ENCODE results near the gene TSPAN13. TPM values are rescaled to one million over a fixed set of nuclear protein-coding genes. Genes with fewer than 3 reads are reported as not detected.

Gene TSPAN13
- total RNA-seq, 1 experiment from 2014 or later = 32.7 TPM

- DNase-seq (ENCODE audit: low spot score) = no peak
- Mint-ChIP-seq H3K9me3 (no peaks in the 10 kb centered on the region), H3K4me3 (no peak overlapping the region), H3K4me1 (peaks cover 37% of the 10 kb centered on the region), H3K27me3 (ENCODE audit: low read depth) (no peaks in the 10 kb centered on the region), H3K36me3 (no peaks in the 10 kb centered on the region), H3K27ac (no peak overlapping the region)
- ChIA-PET CTCF (interaction anchor here (2.3 kb wide), 1 partner anchor 27 kb away, joined by 7 read pairs; no protein-coding TSS in a partner anchor), POLR2A (no interaction called here)
- ATAC-seq = no peak
- no peak for TF ChIP-seq NFATC4 (CRISPR knock-in tag; IDR thresholded peaks at IDR 0.05)
- no peak for TF ChIP-seq NR3C1 (CRISPR knock-in tag; conservative IDR thresholded peaks at IDR 0.05; ENCODE audit: low read depth)
- TF ChIP-seq ZNF263 (CRISPR knock-in tag; IDR thresholded peaks at IDR 0.05; ENCODE audit: low read depth) = no peak
- TF ChIP-seq ZNF512 (CRISPR knock-in tag; IDR thresholded peaks at IDR 0.05; ENCODE audit: borderline replicate concordance) = no peak
- no peak for TF ChIP-seq E2F5 (CRISPR knock-in tag; IDR thresholded peaks at IDR 0.05)
- no peak for TF ChIP-seq E2F1 (CRISPR knock-in tag; IDR thresholded peaks at IDR 0.05)
Observed at GRCh38 chr7:16773884-16774283, 20.3 kb downstream of the TSPAN13 start.

- H3K4me3 Mint-ChIP-seq = no peak overlapping the region
- peaks cover 40% of the 10 kb centered on the region for H3K4me1 Mint-ChIP-seq
- ChIA-PET POLR2A (no interaction called here), CTCF (interaction anchor here (2.3 kb wide), 1 partner anchor 27 kb away, joined by 7 read pairs; no protein-coding TSS in a partner anchor)
- ATAC-seq = no peak
- no peaks in the 10 kb centered on the region for H3K36me3 Mint-ChIP-seq
- TF ChIP-seq MAX (CRISPR knock-in tag; IDR thresholded peaks at IDR 0.05) (no peak), NR1H2 (CRISPR knock-in tag; IDR thresholded peaks at IDR 0.05) (no peak), FOXK1 (CRISPR knock-in tag; IDR thresholded peaks at IDR 0.05) (no peak), JAZF1 (CRISPR knock-in tag; IDR thresholded peaks at IDR 0.05) (no peak), E2F5 (CRISPR knock-in tag; IDR thresholded peaks at IDR 0.05) (no peak)
- H3K27ac Mint-ChIP-seq = no peak overlapping the region
- H3K9me3 Mint-ChIP-seq = no peaks in the 10 kb centered on the region
- no peaks in the 10 kb centered on the region for H3K27me3 Mint-ChIP-seq (ENCODE audit: low read depth)
- no peak for DNase-seq (ENCODE audit: low spot score)
Observed at GRCh38 chr7:16774294-16774693, 20.7 kb downstream of the TSPAN13 start.

- DNase-seq (ENCODE audit: low spot score) (no peak), ATAC-seq (no peak)
- Mint-ChIP-seq H3K4me3 (no peak overlapping the region), H3K27ac (no peak overlapping the region), H3K27me3 (ENCODE audit: low read depth) (no peaks in the 10 kb centered on the region), H3K36me3 (no peaks in the 10 kb centered on the region), H3K9me3 (no peaks in the 10 kb centered on the region), H3K4me1 (peaks cover 40% of the 10 kb centered on the region)
- ChIA-PET POLR2A (no interaction called here), CTCF (interaction anchor here (2.3 kb wide), 1 partner anchor 26 kb away, joined by 7 read pairs; no protein-coding TSS in a partner anchor)
- TF ChIP-seq NR3C1 (CRISPR knock-in tag; conservative IDR thresholded peaks at IDR 0.05; ENCODE audit: low read depth) (no peak), E2F1 (CRISPR knock-in tag; IDR thresholded peaks at IDR 0.05) (no peak), ATF6 (CRISPR knock-in tag; IDR thresholded peaks at IDR 0.05) (no peak), GTF2I (CRISPR knock-in tag; conservative IDR thresholded peaks at IDR 0.05) (no peak), SP1 (CRISPR knock-in tag; conservative IDR thresholded peaks at IDR 0.05) (no peak), CREB1 (CRISPR knock-in tag; IDR thresholded peaks at IDR 0.05) (no peak), ZNF263 (CRISPR knock-in tag; IDR thresholded peaks at IDR 0.05; ENCODE audit: low read depth) (no peak), HMGXB4 (CRISPR knock-in tag; IDR thresholded peaks at IDR 0.05) (no peak), HMGA2 (CRISPR knock-in tag; IDR thresholded peaks at IDR 0.05) (no peak), ERG (CRISPR knock-in tag; IDR thresholded peaks at IDR 0.05) (no peak), MXD4 (CRISPR knock-in tag; IDR thresholded peaks at IDR 0.05; ENCODE audit: borderline replicate concordance) (no peak), USF2 (CRISPR knock-in tag; IDR thresholded peaks at IDR 0.05) (no peak)
Observed at GRCh38 chr7:16774986-16775385, 21.4 kb downstream of the TSPAN13 start.

Data from WTC11 (cell line).